Stimulated activated CD4-positive, alpha-beta T cell treated with anti-CD3 and anti-CD28 coated beads, Interleukin-15, amount 100 ng/mL, for 48 hours (primary cell): Measurements from ENCODE around the gene LMO7.
"Not testable (repeated sequence)": the region's sequence is repeated elsewhere in the genome, so short reads cannot be mapped to it uniquely, and the experiment has no call there.

ENCODE experiments used
- DNase-seq, 2 donors: peaks; one replicate each; pipeline ENCODE4 v3.0.0-alpha.2; 2020; ENCODE audit warnings: low read depth in 2 of 2

Gene LMO7

DNA sequence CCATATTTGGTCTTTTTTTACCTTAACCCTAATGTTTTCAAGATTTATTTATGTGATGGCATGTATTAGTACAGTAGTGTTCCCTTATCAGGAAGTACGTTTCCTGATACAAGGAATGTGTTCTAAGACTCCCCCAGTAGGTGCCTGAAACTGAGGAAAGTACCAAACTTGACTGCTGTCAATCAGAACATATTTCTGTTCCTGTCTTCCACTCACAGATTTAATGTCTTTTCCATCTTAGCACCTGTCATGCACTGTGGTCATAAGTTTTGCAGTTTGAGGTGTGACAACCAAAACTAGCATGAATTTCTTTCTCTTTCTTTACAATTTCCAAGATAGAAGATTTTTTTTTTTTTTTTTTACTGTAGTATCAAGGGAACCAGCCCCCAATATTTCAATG is 62.9 kb downstream of the LMO7 start:
- no peak for DNase-seq

DNA sequence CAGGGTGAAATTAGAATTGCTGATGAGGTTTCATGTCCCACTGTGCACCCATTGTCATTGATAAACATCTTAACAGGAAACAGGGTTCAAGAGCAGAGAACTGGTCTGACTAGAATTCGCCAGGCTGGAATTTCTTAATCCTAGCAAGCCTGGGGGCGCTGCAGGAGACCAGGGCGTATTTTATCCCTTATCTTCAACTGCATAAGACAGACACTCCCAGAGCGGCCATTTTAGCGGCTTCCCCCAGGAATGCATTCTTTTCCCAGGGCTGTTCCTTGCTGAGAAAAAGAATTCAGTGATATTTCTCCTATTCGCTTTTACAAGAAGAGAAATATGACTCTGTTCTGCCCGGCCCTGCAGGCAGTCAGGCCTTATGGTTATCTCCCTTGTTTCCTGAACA is 63.6 kb downstream of the LMO7 start:
- DNase-seq: not testable (repeated sequence)

DNA sequence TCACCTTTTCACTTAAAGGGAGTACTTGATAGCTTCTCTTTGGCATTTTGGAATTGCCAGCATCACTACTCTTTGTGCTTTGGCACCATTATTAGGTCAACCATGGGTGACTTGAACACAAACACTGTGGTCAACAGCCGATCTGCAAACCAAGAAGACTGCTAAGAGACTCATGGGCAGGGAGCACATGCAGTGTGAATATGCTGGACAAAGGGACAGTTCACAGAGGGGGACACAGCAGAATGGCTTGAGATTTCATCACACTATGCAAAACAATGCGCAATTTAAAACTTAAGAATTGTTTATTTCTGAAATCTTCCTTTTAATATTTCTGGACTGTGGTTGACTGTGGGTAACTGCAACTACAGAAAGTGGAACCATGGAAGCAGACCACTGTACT is 64.4 kb downstream of the LMO7 start:
- no peak for DNase-seq

GRCh38 chr13:75702476-75702875 is 66.3 kb downstream of the LMO7 start:
- no peak for DNase-seq

DNA sequence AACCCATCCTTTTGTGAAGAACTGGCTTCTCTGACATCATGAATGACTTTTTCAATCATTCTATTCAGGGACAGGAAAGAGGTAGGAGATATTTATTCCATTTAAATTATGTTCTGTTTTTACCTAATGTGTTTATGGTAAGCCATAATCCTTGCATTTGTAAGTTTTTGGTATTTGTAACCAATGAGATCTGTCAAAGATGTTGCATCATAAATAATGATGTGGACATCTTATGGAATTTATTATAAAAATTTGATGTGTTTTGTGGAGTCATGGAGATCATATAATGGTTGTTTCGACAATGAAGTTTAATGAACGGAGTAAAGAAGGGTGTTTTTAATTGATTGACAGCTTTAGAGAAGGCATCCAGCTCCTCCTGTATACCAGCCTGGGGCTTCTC is 67.6 kb downstream of the LMO7 start:
- no peak for DNase-seq

DNA sequence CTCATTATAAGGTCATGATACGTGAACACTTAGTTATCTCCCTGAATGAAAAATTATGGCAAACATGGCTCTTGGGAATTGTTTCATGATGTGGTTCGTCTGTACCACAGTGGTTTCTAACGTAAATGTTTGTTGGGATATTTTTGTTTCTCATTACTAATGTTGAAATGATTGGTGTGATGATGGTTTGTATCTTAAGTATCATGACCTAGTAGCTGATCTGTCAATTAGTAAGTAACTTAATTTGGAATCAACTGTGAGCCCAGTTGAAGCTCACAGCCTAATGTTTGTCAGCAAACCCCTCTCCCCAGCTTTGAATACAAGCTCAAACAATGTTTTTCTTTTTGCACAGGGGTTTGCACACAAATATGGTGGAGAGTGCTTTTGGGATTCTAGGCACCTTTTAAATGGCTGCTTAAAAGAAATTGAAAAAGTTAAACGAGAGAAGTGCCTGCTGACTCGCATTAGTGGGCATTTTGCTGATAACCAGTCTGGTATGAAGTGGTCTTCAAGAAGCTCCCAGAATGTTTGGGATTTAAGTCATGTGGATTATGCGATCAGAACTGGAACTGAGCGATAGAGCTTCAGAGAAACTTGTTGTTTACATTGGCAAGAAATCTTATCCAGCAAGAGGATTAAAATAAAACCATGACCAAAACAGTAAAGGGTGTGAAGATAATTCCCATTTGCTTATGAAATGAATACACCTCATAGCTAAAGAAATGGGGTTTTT is 68.2 kb downstream of the LMO7 start:
- no peak for DNase-seq

GRCh38 chr13:75704927-75705288 is 68.8 kb downstream of the LMO7 start:
- DNase-seq: no peak

DNA sequence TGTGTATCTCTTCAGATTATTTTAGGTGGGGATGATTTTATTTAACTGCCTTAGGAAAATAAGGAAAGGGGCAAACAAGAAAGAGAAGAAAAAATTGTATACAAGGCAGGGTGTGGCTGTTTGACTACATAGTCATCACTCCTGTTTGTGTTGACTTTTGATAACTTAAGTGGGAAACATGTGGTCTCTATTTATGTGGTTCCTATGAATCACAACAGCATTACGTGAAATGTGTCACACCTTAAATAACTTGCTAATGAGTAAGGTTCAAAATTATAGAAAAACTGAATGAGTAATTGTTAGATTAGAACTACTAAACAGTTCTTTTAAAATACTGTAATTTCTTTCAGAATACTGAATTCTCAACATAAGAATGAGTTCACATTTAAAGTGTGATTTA is 69.3 kb downstream of the LMO7 start:
- no peak for DNase-seq

DNA sequence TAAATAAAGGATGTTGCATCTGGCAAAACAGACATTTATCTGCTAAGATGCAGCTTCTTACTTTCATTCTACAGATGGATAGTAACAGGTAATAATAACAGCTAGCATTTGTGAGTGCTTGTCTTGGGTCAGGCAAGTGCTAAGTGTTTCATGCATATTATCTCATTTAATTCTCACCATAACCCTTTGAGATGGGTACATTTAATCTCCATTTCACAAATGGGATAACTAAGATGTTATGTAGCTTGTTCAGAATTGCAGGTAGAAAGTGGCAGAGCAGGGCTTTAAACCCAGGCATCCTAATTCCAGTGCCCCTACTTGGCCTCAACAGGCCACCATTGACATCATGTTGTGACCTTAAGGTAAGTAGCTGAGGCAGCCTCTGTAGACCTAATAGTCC is 69.8 kb downstream of the LMO7 start:
- no peak for DNase-seq

DNA sequence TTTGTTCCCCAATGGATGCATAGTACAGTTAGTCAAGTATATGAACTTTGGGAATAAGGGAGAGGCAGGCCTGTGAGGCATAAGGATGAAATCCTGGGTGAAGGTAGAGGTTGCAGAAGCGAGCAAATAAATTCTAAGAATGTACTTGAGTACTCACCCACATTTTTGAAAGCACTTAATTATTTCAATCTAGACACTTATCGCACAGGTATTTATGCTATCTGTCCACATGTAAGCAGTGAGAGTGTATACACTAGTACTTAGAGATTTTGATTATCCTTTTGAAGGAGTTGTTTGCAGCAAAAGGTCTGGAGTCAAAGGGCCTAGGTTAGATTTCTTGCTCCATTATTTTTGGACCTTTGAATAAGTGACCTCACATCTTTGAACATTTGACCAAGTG is 77.7 kb downstream of the LMO7 start:
- DNase-seq: no peak

- no peak for DNase-seq
Measured at GRCh38 chr13:75715601-75716523, 79.7 kb downstream of the LMO7 start.

GRCh38 chr13:75717525-75717924 is 81.4 kb downstream of the LMO7 start:
- no peak for DNase-seq

GRCh38 chr13:75721307-75721706 is 85.2 kb downstream of the LMO7 start:
- DNase-seq: no peak

- DNase-seq: no peak
Measured at GRCh38 chr13:75723901-75724300, 87.8 kb downstream of the LMO7 start.

DNA sequence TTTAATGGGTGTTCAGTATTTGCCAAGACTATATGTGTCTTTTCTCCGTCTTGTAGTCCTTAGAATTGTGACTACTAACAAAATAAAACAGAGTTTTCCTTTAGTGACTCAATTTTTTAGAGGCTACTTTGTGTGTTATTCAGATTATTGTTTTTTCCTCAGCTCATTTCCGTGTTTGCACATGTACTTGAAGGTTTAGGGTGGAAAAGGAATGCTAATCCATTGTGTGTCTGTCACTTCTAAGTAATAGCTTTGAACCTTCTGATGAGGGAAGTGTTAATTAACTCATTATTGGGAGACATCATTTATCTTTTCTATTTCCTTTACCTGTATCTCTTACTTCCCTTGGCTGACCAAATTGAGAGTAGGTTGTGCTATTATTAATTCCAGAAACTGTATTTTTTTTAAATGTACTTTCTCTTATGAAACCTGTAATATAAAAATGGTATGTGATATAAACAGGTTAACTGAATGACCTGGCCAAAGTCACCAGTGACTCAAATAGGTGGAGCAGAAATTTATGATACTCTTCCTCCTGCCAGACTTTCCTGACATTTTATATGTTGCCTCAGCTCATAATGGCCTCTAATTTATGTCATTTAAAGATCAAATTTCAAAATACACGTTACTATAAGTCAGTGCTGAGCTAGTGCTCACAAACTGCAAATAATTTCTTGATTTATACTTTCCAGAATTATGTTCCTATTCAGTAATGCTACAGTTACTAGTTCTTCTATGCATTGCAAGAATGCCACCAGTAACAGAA is 88.8 kb downstream of the LMO7 start:
- no peak for DNase-seq

DNA sequence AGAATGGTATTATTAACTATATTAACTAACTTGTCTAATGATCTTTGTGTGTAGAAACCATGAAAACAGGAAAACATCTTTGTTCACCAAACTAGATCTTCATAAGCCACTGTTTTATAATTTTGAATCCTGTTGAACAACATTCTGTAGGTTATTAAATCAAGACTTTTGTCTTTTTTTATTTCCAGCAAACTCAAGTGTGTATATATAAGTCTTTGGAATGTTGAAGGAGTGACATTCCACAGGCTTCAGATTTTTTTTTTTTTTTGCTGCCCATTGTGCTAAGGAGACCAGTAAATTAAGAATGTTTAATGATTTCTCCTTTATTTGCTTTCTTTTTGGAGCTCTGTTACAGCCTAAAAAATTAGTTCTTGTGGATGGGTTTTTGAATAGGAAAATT is 89.6 kb downstream of the LMO7 start:
- no peak for DNase-seq

- DNase-seq: no peak
Measured at GRCh38 chr13:75726306-75726705, 90.2 kb downstream of the LMO7 start.

DNA sequence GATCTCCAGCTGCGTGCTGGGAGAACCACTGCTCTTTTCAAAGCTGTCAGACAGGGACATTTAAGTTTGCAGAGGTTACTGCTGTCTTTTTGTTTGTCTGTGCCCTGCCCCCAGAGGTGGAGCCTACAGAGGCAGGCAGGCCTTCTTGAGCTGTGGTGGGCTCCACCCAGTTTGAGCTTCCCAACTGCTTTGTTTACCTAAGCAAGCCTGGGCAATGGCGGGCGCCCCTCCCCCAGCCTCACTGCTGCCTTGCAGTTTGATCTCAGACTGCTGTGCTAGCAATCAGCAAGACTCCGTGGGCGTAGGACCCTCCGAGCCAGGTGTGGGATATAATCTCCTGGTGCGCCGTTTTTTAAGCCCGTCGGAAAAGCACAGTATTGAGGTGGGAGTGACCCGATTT is 97.0 kb downstream of the LMO7 start:
- not testable (repeated sequence) for DNase-seq

GRCh38 chr13:75736173-75736572 is 100.0 kb downstream of the LMO7 start:
- DNase-seq: no peak

DNA sequence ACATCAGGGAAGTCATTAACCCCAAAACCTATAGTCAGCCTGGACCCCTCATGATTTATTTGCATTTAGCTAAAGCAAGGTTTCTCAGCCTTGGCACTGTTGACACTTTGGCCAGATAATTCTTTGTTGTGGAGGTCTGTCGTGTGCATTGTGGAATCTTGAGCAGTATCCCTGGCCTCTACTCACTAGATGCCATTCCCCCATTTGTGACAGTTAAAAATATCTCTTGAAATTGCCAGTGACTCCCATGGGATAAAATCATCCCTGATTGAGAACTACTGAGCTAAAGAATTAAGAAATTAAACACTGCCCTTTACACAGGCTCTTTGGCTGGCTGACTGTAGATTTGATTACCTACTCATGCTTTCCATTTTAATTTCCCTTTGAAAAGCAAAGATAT is 102.7 kb downstream of the LMO7 start:
- DNase-seq: no peak

GRCh38 chr13:75739244-75739868 is 103.2 kb downstream of the LMO7 start:
- DNase-seq: no peak

GRCh38 chr13:75740031-75740430 is 103.9 kb downstream of the LMO7 start:
- DNase-seq: no peak
